DOHH2 (cell line): ENCODE results near the gene SYNGAP1.

Experiments
- CTCF ChIP-seq: fragments of 200-600 bp; sonication (generic); IDR thresholded peaks from one replicate; pipeline ENCODE4 v1.5.1; 2014; ENCODE audit warnings: antibody characterized with exemption, mild to moderate bottlenecking, low read depth, low read length; ENCODE audit not compliant: poor library complexity, severe bottlenecking
- EZH2phosphoT487 ChIP-seq: fragments of 200-600 bp; sonication (generic); IDR thresholded peaks from 2 replicates; pipeline ENCODE4 v1.6.1; 2017; ENCODE audit warnings: borderline replicate concordance, mild to moderate bottlenecking, antibody characterized with exemption, low read length, moderate library complexity, mixed read lengths

GRCh38 chr6:33467091-33467490 lies 47.2 kb downstream of the SYNGAP1 start:
- TF ChIP-seq CTCF (no peak), EZH2phosphoT487 (no peak)
